H1 (cell line): ENCODE data around the gene RTKN. TPM values are rescaled to one million over a fixed set of nuclear protein-coding genes. Genes with fewer than 3 reads are reported as not detected.
A peak's percentile ranks its signal among the peaks of the same experiment; 100 is the strongest.

Source experiments
- CTCF ChIA-PET: fragments of 300-600 bp; sonication (Branson Sonifier 250); formaldehyde crosslinking; loops from one replicate; lab custom pipeline; 2021; ENCODE audit not compliant: partially characterized antibody; lab: Charles Lee
- POLR2A ChIA-PET: fragments of 300-600 bp; sonication (Branson Sonifier 250); formaldehyde crosslinking; loops from one replicate; lab custom pipeline; 2021; ENCODE audit warnings: inconsistent platforms; ENCODE audit not compliant: partially characterized antibody; lab: Charles Lee
- DNase-seq, 2 experiments: peaks; one replicate each; pipeline versions ENCODE4 v3.0.0 to v3.0.0-alpha.2; 2010 to 2022; ENCODE audit warnings: low spot score in 2 of 2, low read depth in 1 of 2, mixed read lengths in 1 of 2
- FAIRE-seq: peaks from 2 replicates; lab custom pipeline; 2011; peaks lifted over from hg19 to GRCh38; lab: Jason Lieb, UNC
- H2AFZ ChIP-seq: 2 replicates; pipeline ENCODE4 v1.8.1; 2012; ENCODE audit warnings: low read length, inconsistent platforms
- H2AK5ac ChIP-seq: 2 replicates; pipeline ENCODE4 v1.6.1; 2013; ENCODE audit warnings: low read depth, low read length
- H2BK120ac ChIP-seq: replicated peaks from 2 replicates; pipeline ENCODE3; 2013; ENCODE audit warnings: low read depth, low read length, inconsistent platforms
- H2BK12ac ChIP-seq: 2 replicates; pipeline ENCODE4 v1.6.1; 2013; ENCODE audit warnings: low read depth, low read length
- H2BK15ac ChIP-seq: 2 replicates; pipeline ENCODE4 v1.6.1; 2013; ENCODE audit warnings: low read length
- H2BK20ac ChIP-seq: 2 replicates; pipeline ENCODE4 v1.6.1; 2013; ENCODE audit warnings: low read length
- H2BK5ac ChIP-seq: 2 replicates; pipeline ENCODE4 v1.6.1; 2013; ENCODE audit warnings: low read depth, low read length
- H3K14ac ChIP-seq: 2 replicates; pipeline ENCODE4 v1.6.1; 2013; ENCODE audit warnings: inconsistent platforms; ENCODE audit not compliant: insufficient read length
- H3K18ac ChIP-seq: 2 replicates; pipeline ENCODE4 v1.6.1; 2013; ENCODE audit warnings: low read length; ENCODE audit errors: extremely low read depth
- H3K23ac ChIP-seq: 2 replicates; pipeline ENCODE4 v1.6.1; 2013; ENCODE audit warnings: inconsistent platforms; ENCODE audit not compliant: insufficient read length
- H3K23me2 ChIP-seq: 2 replicates; pipeline ENCODE4 v1.6.1; 2013; ENCODE audit warnings: low read depth, low read length
- H3K27ac ChIP-seq: 2 replicates; pipeline ENCODE4 v1.6.1; 2011; ENCODE audit warnings: low read depth, low read length, inconsistent platforms
- H3K27me3 ChIP-seq, 4 experiments: replicated peaks in 1 of 4; 1 replicate in 1 of 4; 2 replicates in 3 of 4; pipeline versions ENCODE4 v1.6.1 to v1.8.1; 2011 to 2013; ENCODE audit warnings: low read length in 3 of 4, mild to moderate bottlenecking in 3 of 4, inconsistent platforms in 2 of 4, mixed read lengths in 2 of 4, moderate library complexity in 1 of 4; ENCODE audit not compliant: control insufficient read depth in 3 of 4, insufficient read depth in 3 of 4; ENCODE audit errors: extremely low read depth in 1 of 4
- H3K36me3 ChIP-seq, 4 experiments: 2 replicates each; pipeline versions ENCODE4 v1.6.1 to v1.8.1; 2011 to 2013; ENCODE audit warnings: mild to moderate bottlenecking in 4 of 4, low read length in 3 of 4, moderate library complexity in 2 of 4, control low read depth in 1 of 4, inconsistent platforms in 1 of 4; ENCODE audit not compliant: insufficient read depth in 4 of 4, control insufficient read depth in 2 of 4
- H3K4ac ChIP-seq: replicated peaks from 2 replicates; pipeline ENCODE3; 2013; ENCODE audit warnings: low read length, low read depth, mixed read lengths, inconsistent platforms; ENCODE audit not compliant: insufficient read length
- H3K4me1 ChIP-seq, 4 experiments: replicated peaks in 1 of 4; 1 replicate in 1 of 4; 2 replicates in 3 of 4; pipeline versions ENCODE4 v1.6.1 to v1.8.1; 2011 to 2013; ENCODE audit warnings: low read length in 3 of 4, inconsistent platforms in 2 of 4, mixed read lengths in 1 of 4; ENCODE audit not compliant: insufficient read depth in 4 of 4, control insufficient read depth in 3 of 4
- H3K4me2 ChIP-seq, 2 experiments: 2 replicates each; pipeline versions ENCODE4 v1.6.1 to v1.8.1; 2011 to 2013; ENCODE audit warnings: low read depth in 2 of 2, low read length in 2 of 2, control low read depth in 1 of 2, inconsistent platforms in 1 of 2, mild to moderate bottlenecking in 1 of 2; ENCODE audit not compliant: insufficient read depth in 1 of 2
- H3K4me3 ChIP-seq, 4 experiments: fragments of 200-600, 300-600 bp in 1 of 4; sonication (generic), shearing (Covaris generic), sonication (Bioruptor Twin) in 1 of 4; 2 replicates each; pipeline versions ENCODE4 v1.5.1 to v1.8.1; 2011 to 2016; ENCODE audit warnings: low read length in 4 of 4, low read depth in 3 of 4, control low read depth in 2 of 4, inconsistent platforms in 2 of 4, mild to moderate bottlenecking in 2 of 4, mixed read lengths in 1 of 4, moderate library complexity in 1 of 4; ENCODE audit not compliant: insufficient read depth in 2 of 4; ENCODE audit errors: extremely low read depth in 1 of 4
- H3K56ac ChIP-seq: replicated peaks from 2 replicates; pipeline ENCODE3; 2013; ENCODE audit warnings: low read depth, mild to moderate bottlenecking, mixed read lengths, low read length, inconsistent platforms; ENCODE audit not compliant: insufficient read length
- H3K79me1 ChIP-seq: 2 replicates; pipeline ENCODE4 v1.6.1; 2013; ENCODE audit warnings: low read depth, low read length, control low read depth
- H3K79me2 ChIP-seq, 2 experiments: 2 replicates each; pipeline versions ENCODE4 v1.6.1 to v1.8.1; 2012 to 2013; ENCODE audit warnings: low read length in 2 of 2, mild to moderate bottlenecking in 2 of 2, inconsistent platforms in 1 of 2; ENCODE audit not compliant: insufficient read depth in 2 of 2, control insufficient read depth in 1 of 2
- H3K9ac ChIP-seq, 4 experiments: replicated peaks in 1 of 4; 1 replicate in 1 of 4; 2 replicates in 3 of 4; pipeline versions ENCODE4 v1.6.1 to v1.8.1; 2011 to 2013; ENCODE audit warnings: low read depth in 3 of 4, low read length in 3 of 4, control low read depth in 2 of 4, mild to moderate bottlenecking in 2 of 4, moderate library complexity in 2 of 4, inconsistent platforms in 1 of 4; ENCODE audit errors: extremely low read depth in 1 of 4
- H3K9me3 ChIP-seq, 2 experiments: 2 replicates each; pipeline versions ENCODE4 v1.6.1 to v1.8.1; 2012 to 2013; ENCODE audit warnings: mild to moderate bottlenecking in 2 of 2, moderate library complexity in 2 of 2, control low read depth in 1 of 2, inconsistent platforms in 1 of 2, low read depth in 1 of 2, low read length in 1 of 2, mixed read lengths in 1 of 2; ENCODE audit not compliant: insufficient read depth in 2 of 2
- H4K20me1 ChIP-seq, 2 experiments: replicated peaks in 1 of 2; 2 replicates each; pipeline versions ENCODE3 to v1.8.1; 2011 to 2013; ENCODE audit warnings: inconsistent platforms in 2 of 2, low read length in 2 of 2, mild to moderate bottlenecking in 1 of 2; ENCODE audit not compliant: insufficient read depth in 2 of 2, control insufficient read depth in 1 of 2
- H4K5ac ChIP-seq: 2 replicates; pipeline ENCODE4 v1.6.1; 2013; ENCODE audit warnings: low read length, low read depth, mixed read lengths, inconsistent platforms; ENCODE audit not compliant: insufficient read length
- H4K8ac ChIP-seq: 2 replicates; pipeline ENCODE4 v1.8.0; 2013; ENCODE audit warnings: mild to moderate bottlenecking, moderate library complexity, low read length, inconsistent platforms; ENCODE audit not compliant: insufficient read depth; ENCODE audit errors: extremely low read depth
- H4K91ac ChIP-seq: replicated peaks from 2 replicates; pipeline ENCODE3; 2013; ENCODE audit warnings: low read length, mixed read lengths, inconsistent platforms; ENCODE audit not compliant: insufficient read length
- ASH2L ChIP-seq: fragments of 200-600, 300-600 bp; sonication (generic); IDR thresholded peaks from one replicate; pipeline ENCODE4 v1.7.1; 2017; ENCODE audit warnings: low read length
- ATF3 ChIP-seq: IDR thresholded peaks from 2 replicates; pipeline ENCODE4 v1.6.1; 2011; ENCODE audit warnings: low read depth, mild to moderate bottlenecking, low read length; ENCODE audit not compliant: insufficient read depth
- KDM4A ChIP-seq: IDR thresholded peaks from one replicate; pipeline ENCODE4 v1.7.1; 2012; ENCODE audit warnings: low read depth, mild to moderate bottlenecking, moderate library complexity, low read length, inconsistent platforms; ENCODE audit not compliant: severe bottlenecking
- POLR2AphosphoS5 ChIP-seq: IDR thresholded peaks from 2 replicates; pipeline ENCODE4 v1.6.1; 2011; ENCODE audit warnings: low read depth, low read length
- SIN3A ChIP-seq, 2 experiments: IDR thresholded peaks in 1 of 2; conservative IDR thresholded peaks in 1 of 2; 2 replicates each; pipeline ENCODE4 v1.6.1; 2011 to 2012; ENCODE audit warnings: low read length in 2 of 2, improper control_type of control experiment in 1 of 2, low read depth in 1 of 2, mild to moderate bottlenecking in 1 of 2
- SP4 ChIP-seq: IDR thresholded peaks from 2 replicates; pipeline ENCODE4 v1.6.1; 2012; ENCODE audit warnings: low read length, inconsistent platforms
- WGBS, 2 experiments: shearing (Covaris generic) in 1 of 2; methylation state at CpG; one replicate each; pipeline versions ENCODE4 v1.1.6 to v1.1.7; 2013 to 2015; ENCODE audit warnings: low lambda C conversion rate in 2 of 2, mixed read lengths in 2 of 2, inconsistent platforms in 1 of 2, low coverage in 1 of 2, missing lambda C conversion rate in 1 of 2; ENCODE audit not compliant: insufficient replicate concordance in 2 of 2, insufficient coverage in 1 of 2, insufficient read length in 1 of 2; ENCODE audit errors: extremely low coverage in 1 of 2, missing lambda C conversion rate in 1 of 2; 5-methylcytosine and 5-hydroxymethylcytosine counted together
- long read RNA-seq, 2 experiments: library from RNA in 1 of 2; library from capped mRNA in 1 of 2; stranded (forward); transcript quantifications; one replicate each; pipeline ENCODE4 v2.0.0, GENCODE V29; 2021; ENCODE audit warnings: inconsistent platforms in 1 of 2
- polyA minus RNA-seq, 3 experiments: library from RNA; depleted of rRNA, polyadenylated mRNA; stranded (reverse); fragments of >200 nt; gene quantifications; 1 replicate in 2 of 3; 2 replicates in 1 of 3; pipeline ENCODE4 v1.2.3, GENCODE V29; 2011
- polyA plus RNA-seq, 7 experiments: library from polyadenylated mRNA; depleted of rRNA in 3 of 7; stranded (reverse) in 5 of 7; unstranded in 2 of 7; fragments of >200 nt in 5 of 7; fragments of 200-250 nt in 2 of 7; gene quantifications; 1 replicate in 5 of 7; 2 replicates in 1 of 7; 4 replicates in 1 of 7; pipeline versions ENCODE4 v1.2.1 to v1.2.3, GENCODE V29; 2011 to 2013; ENCODE audit warnings: missing spikeins in 2 of 7, mixed read lengths in 2 of 7
- total RNA-seq: library from RNA; stranded (reverse); fragmentation: NEBNext Ultra II Directional; extraction: Animal tissue kit (Norgen Biotek cat#: 25700); gene quantifications from 2 replicates; pipeline ENCODE4 v1.2.1, GENCODE V29; 2021

Gene RTKN
- total RNA-seq = 53.5 and 54.1 TPM in 2 replicates
- 40.2 and 60.1 TPM in 2 replicates for polyA plus RNA-seq (2011; rRNA removed)
- polyA plus RNA-seq (2011; cell fraction: cytosol; rRNA removed) = 41.8 TPM
- 119 TPM for polyA plus RNA-seq (2011; cell fraction: nucleus; rRNA removed)
- 33.1 to 42.6 TPM (median 40.7 TPM) in 4 replicates for polyA plus RNA-seq (2012, experiment 1 of 2)
- polyA plus RNA-seq (2012, experiment 2 of 2) = 36.9 TPM
- 31.5 TPM for polyA plus RNA-seq (2013, experiment 1 of 2)
- 28.8 TPM for polyA plus RNA-seq (2013, experiment 2 of 2)
- 41.5 and 45.7 TPM in 2 replicates for polyA minus RNA-seq (2011; rRNA and poly(A)+ RNA removed)
- polyA minus RNA-seq (2011; cell fraction: cytosol; rRNA and poly(A)+ RNA removed) = 26.3 TPM
- 85.7 TPM for polyA minus RNA-seq (2011; cell fraction: nucleus; rRNA and poly(A)+ RNA removed)
- long read RNA-seq, experiment 1, transcript RTKN-202 (12 exons, 2,142 nt) = major isoform, 6 of 30 reads
- long read RNA-seq, experiment 1, partial matches to known transcripts = 12 of 30 reads
- long read RNA-seq, experiment 1, other reads (novel, unspliced or antisense) = 9 of 30 reads
- long read RNA-seq, experiment 2, transcript RTKN-202 (12 exons, 2,142 nt) = major isoform, 11 of 22 reads
- long read RNA-seq, experiment 2, partial matches to known transcripts = 1 of 22 reads
- long read RNA-seq, experiment 2, other reads (novel, unspliced or antisense) = 6 of 22 reads

GRCh38 chr2:74441690-74442482 lies at the start of gene RTKN:
Gene RTKN (minus strand): TSS chr2:74441937. CDS start chr2:74441816, 121 bp downstream.
- Histone ChIP-seq H2BK12ac (peak within 1 kb of the TSS; percentile 39; the same call in 1 of the 2 replicates), H2BK5ac (peak within 1 kb of the TSS; percentile 81), H4K5ac (peak within 1 kb of the TSS; percentile 72), H3K27ac (peak within 1 kb of the TSS; percentile 87), H3K4me3 (peak within 1 kb of the TSS; percentile 69 to 90 (median 80)), H3K23ac (no peak within 1 kb of the TSS), H2BK15ac (0 out of 2 replicates have a peak within 1 kb of the TSS, but pooled peaks have one; percentile 2), H3K18ac (peak within 1 kb of the TSS; percentile 96), H3K9me3 (no peaks in the 10 kb centered on the region), H3K14ac (no peak within 1 kb of the TSS), H3K9ac (peak within 1 kb of the TSS; percentile 64 to 77 (median 76)), H3K4me1 (peaks cover 4 to 21% (median 14%) of the 10 kb centered on the region in 4 experiments; a peak in 6 of 7 replicates), H3K27me3 (no peaks in the 10 kb centered on the region; a peak in 2 of 7 replicates), H4K91ac (peak within 1 kb of the TSS; percentile 38), H3K23me2 (peaks cover 6% of the 10 kb centered on the region; the same call in 1 of the 2 replicates), H3K56ac (peak within 1 kb of the TSS; percentile 60), H3K79me2 (peaks cover 4 to 34% of the 10 kb centered on the region in 2 experiments; a peak in 2 of 4 replicates), H2BK120ac (no peak within 1 kb of the TSS), H3K79me1 (peaks cover 13% of the 10 kb centered on the region; the same call in 1 of the 2 replicates), H3K4ac (peak within 1 kb of the TSS; percentile 71), H3K36me3 (no peaks in the 10 kb centered on the region), H3K4me2 (peak within 1 kb of the TSS; percentile 68 to 92), H4K8ac (peak within 1 kb of the TSS; percentile 72), H4K20me1 (peaks cover 0 to 6% of the 10 kb centered on the region in 2 experiments), H2BK20ac (no peak within 1 kb of the TSS), H2AK5ac (no peak within 1 kb of the TSS), H2AFZ (peak within 1 kb of the TSS; percentile 79)
- ChIA-PET POLR2A (interaction anchor here (0.5 to 3.9 kb wide), 22 partner anchors 8 to 281 kb away, joined by 3 to 66 read pairs (median 6); partner anchors contain the start of genes C2orf81, CCDC142, INO80B and MRPL53), CTCF (interaction anchor here (0.8 to 2.5 kb wide), 5 partner anchors 8 to 28 kb away, joined by 3 to 5 read pairs (median 3); no protein-coding TSS in a partner anchor)
- 1% methylated on average over 75 of the region's 75 CpGs; no CpG with 5 or more reads in 1 of the 2 experiments for WGBS, 2 experiments
- DNase-seq = peak in 1 of 2 experiments; percentile 94
- FAIRE-seq = peak; percentile 78
- TF ChIP-seq KDM4A (peak; percentile 73), SIN3A (conservative IDR thresholded peaks at IDR 0.05 in 1 of 2, IDR thresholded peaks at IDR 0.05 in 1 of 2; ENCODE audit: low read depth in 1 of 2, low read length in 2 of 2) (peak; percentile 43 to 52; a peak in 1 of 4 replicates), ATF3 (no peak), SP4 (peak; percentile 64; the same call in 1 of the 2 replicates), POLR2AphosphoS5 (peak; percentile 59), ASH2L (peak; percentile 99)
